Fibroblast of villous mesenchyme (primary cell): ENCODE results near the gene HDAC1. TPM values are rescaled to one million over a fixed set of nuclear protein-coding genes. Genes with fewer than 3 reads are reported as not detected.

Experiments used
- DNase-seq: peaks from one replicate; pipeline ENCODE4 v3.0.0-alpha.2; 2010; ENCODE audit warnings: low read depth
- H3K4me3 ChIP-seq: 2 replicates; pipeline ENCODE4 v1.5.1; 2011; ENCODE audit warnings: low read depth, mild to moderate bottlenecking, low read length
- CTCF ChIP-seq: IDR thresholded peaks from 2 replicates; pipeline ENCODE4 v1.5.1; 2012; ENCODE audit warnings: low read depth, mild to moderate bottlenecking, low read length; ENCODE audit not compliant: insufficient read depth
- total RNA-seq: library from RNA; depleted of rRNA; stranded (reverse); fragments of >200 nt; gene quantifications from 2 replicates; pipeline ENCODE4 v1.2.3, GENCODE V29; 2012

Gene HDAC1
- total RNA-seq, 1 donor, result 95.0 TPM

DNA sequence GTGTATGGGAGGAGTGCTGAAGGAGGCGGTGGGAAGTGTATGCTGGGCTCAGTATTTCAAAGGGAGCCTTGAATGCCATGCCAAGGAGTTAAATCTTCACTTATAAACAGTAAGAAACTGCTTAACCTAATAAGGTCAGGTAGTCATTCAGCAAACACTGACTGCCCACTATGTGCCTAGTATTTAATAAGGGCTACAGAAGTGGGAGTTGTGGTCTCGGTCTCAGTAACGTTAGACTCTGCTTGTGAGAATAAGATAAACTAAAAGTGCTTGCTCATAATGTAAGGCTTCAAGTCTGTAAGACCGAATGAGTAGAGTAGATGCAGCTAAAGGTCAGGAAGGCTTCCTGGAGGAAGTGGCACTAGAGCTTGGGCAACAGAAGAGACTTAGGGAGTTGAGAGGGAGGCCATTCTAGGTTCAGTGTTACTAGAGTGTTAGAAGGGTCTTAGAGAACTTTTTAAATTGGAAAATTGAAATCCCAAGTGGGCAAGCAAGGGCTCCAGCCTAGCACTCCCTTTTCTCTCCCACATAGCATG lies 38.1 kb downstream of the HDAC1 start:
- no peak for DNase-seq
- no peak overlapping the region for H3K4me3 ChIP-seq
- TF ChIP-seq CTCF, result no peak

- no peak overlapping the region for H3K4me3 ChIP-seq
- DNase-seq, result no peak
- TF ChIP-seq CTCF, result no peak
Observed at GRCh38 chr1:32330558-32331151, 38.8 kb downstream of the HDAC1 start.

- TF ChIP-seq CTCF, result no peak
- no peak overlapping the region for H3K4me3 ChIP-seq
- DNase-seq, result no peak
Observed at GRCh38 chr1:32331549-32331948, 39.7 kb downstream of the HDAC1 start.

DNA sequence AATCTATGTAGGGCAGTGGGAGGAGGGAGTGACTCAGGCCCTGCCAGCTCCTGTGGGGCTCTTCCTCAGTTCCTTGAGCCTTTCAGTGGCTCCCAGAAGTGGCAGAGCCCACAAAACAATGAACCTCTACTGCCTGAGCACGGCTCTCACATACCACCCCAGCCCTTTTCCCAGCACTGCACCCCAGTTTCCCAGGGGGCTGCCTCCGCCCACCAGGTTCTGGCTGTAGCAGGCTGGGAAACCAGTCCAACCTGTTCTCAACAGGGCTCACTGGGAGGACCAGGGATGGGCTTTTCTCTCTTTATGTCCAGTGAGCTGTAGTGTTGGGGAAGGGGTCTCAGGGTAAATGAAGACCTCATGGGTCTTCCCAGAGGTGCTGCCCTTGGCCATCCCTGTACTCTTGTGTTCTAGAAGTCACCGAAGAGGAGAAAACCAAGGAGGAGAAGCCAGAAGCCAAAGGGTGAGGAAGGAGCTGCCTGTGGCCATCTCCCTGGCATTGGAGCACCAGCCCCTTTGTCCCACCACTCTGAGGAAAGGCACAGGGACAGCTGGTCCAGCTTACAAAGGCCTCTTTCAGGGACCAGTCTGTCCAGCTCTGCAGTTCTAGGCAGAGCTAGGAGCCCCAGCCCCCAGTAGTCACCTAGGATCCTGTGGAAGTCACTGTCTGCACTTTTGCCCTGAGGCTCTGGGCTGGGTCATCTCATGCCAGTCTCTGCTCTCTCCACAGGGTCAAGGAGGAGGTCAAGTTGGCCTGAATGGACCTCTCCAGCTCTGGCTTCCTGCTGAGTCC lies 40.6 kb downstream of the HDAC1 start:
- no peak for TF ChIP-seq CTCF
- no peak overlapping the region for H3K4me3 ChIP-seq
- no peak for DNase-seq

- DNase-seq, result no peak
- TF ChIP-seq CTCF, result no peak
- H3K4me3 ChIP-seq, result no peak overlapping the region
Observed at GRCh38 chr1:32333251-32333963, 41.5 kb downstream of the HDAC1 start.

- H3K4me3 ChIP-seq, result peak overlapping the region; percentile 72
- TF ChIP-seq CTCF, result no peak
- DNase-seq, result no peak
Observed at GRCh38 chr1:32334274-32334861, 42.5 kb downstream of the HDAC1 start.
